Measurements from ENCODE around the gene RTN4IP1.
"Not testable (repeated sequence)": the region's sequence is repeated elsewhere in the genome, so short reads cannot be mapped to it uniquely, and the experiment has no call there.

Gene RTN4IP1

DNA sequence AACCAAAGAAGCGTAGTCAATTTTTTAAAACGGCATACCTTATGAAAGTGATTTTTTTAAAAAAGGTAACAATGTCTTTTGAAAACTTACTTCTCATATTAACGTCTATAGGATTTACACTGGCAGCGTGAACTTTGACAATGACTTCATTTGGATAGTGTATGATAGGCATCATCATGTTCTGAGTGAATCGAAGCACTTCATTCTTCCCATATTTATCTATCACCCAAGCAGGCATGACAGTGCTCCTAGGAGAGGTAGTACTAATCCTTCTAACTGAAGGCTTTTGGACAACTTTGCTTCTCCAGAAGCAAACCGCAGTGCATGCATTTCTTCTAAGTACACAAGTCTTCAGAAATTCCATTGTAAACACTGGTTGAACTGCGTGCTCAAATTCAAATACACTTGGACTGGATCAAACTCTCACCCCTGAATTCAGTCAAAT, 618 bp downstream of the RTN4IP1 start:
- no peak for FAIRE-seq

DNA sequence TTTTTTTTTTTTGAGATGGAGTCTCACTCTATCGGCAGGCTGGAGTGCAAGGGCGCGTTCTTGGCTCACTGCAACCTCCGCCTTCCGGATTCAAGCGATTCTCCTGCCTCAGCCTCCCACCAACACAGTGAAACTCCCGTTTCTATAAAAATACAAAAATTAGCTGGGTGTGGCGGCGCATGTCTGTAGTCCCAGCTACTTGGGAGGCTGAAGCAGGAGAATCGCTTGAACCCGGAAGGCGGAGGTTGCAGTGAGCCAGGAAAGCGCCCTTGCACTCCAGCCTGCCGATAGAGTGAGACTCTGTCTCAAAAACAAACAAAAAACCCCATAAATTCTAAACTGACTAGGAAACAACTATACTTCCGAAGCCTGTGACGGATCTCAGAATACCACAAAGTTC, 1.5 kb downstream of the RTN4IP1 start:
- FAIRE-seq; DNase-seq (ENCODE audit: low spot score): not testable (repeated sequence)

More for the DNA sequence above, 618 bp downstream of the RTN4IP1 start:
- no peak for DNase-seq (ENCODE audit: low spot score)

DNA sequence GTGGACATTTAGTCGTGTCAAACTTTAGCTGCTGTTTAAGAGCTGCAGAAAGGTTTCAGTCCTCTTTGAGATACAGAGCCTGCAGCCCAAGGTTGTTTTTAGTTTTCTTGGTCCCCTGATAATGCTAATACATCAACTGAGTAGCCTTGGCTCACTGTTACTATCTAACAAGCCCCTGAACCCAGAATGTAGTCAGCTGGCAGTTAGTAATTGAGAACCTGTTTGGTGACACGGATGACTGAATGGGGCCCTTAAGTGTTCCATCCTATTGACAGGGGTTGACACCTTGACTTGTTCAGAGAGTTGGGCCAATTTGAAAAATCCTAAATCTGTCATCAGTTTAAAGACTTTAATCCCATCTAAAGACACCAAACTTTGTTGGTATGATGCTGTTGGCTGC, 2.8 kb downstream of the RTN4IP1 start:
- DNase-seq (ENCODE audit: low spot score) = no peak

DNA sequence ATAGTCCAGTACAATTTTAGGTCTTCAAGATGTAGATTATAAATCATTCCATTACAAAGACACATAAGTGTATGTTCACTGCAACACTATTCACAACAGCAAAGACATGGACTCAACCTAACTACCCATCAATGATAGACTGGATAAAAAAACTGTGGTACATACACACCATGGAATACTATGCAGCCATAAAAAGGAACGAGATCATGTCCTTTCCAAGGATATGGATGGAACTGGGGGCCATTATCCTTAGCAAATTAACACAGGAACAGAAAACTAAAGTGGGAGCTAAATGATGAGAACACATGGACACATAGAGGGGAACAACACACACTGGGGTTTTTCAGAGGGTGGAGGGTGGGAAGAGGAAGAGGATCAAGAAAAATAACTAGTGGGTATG, 6.3 kb downstream of the RTN4IP1 start:
- FAIRE-seq (no peak), DNase-seq (ENCODE audit: low spot score) (no peak)

More for the DNA sequence above, 2.8 kb downstream of the RTN4IP1 start:
- no peak for FAIRE-seq

GRCh38 chr6:106622412-106622811, 6.9 kb downstream of the RTN4IP1 start:
- no peak for FAIRE-seq
- no peak for DNase-seq (ENCODE audit: low spot score)

DNA sequence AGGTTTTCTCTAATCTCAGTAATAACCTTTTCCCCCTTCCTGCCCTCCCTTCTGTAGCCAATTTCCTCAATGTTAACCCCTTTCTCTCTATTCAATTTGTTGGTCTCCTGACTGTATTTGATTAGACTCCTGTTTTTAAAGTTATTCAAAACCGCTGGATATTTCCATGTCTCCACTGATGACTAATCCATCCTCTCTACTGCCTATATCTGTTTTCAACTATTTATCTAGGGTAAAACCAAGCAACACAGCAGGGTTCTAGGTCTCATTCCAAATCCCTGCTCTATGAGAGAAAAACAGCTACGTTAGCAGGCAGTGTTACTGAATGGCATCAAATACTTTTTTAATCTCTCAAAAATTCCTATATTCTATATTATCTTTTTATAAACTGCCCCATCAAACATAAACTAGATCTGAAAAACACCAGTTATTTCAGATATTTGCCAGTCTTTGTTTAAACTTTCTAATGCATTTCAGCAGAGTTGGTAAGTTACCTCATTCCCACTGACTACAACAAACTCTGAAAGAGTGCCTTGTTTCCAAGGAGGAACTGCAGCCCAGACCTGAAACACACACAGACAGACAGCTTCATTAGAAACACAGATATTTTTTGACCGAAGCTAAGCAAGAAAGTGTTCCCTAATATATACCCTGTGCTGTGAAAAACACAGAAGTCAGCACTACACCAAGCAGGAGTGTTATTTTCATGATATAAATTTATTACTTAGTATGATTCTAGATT, 8.2 kb downstream of the RTN4IP1 start:
- FAIRE-seq = no peak

GRCh38 chr6:106619223-106619622, 10.1 kb downstream of the RTN4IP1 start:
- no peak for FAIRE-seq
- no peak for DNase-seq (ENCODE audit: low spot score)

More for the DNA sequence above, 8.2 kb downstream of the RTN4IP1 start:
- DNase-seq (ENCODE audit: low spot score) = no peak

DNA sequence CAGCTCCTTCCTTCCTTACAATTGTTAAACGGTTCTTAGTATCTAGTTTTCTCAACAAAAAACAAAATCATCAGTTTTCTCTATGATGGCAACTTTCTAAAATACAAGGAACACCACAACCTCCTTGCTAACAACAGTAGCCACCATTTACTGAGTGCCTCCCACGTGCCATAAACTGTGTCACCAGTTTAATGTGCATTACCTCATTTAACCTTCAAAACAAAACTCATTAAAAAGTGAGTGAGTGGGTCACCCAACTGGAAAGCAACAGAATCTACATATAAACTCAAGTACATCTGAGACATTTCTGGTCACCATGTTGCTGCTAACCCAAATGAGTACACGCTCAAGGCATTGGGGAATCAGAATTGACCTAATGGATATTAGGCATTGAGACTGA, 11.0 kb downstream of the RTN4IP1 start:
- DNase-seq (ENCODE audit: low spot score) (no peak), FAIRE-seq (no peak)

DNA sequence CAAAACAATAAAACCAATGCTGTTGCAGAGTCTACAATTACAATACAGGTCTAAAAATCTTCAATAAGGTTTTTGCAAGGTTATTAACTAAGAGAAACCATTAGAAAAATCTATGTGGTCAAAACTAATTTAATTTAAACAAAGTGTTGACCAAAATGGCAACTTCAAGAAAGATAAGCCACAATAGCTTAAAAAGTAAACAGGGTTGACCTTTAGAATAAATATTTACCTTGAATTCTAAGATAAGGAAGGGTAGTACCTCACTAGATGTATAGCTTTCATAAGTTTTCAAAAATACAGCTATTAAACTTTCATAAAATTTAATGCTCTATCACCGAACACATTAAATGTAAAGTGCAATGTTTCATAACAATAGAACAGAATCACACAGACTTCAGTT, 11.4 kb downstream of the RTN4IP1 start:
- DNase-seq (ENCODE audit: low spot score) (no peak), FAIRE-seq (no peak)

DNA sequence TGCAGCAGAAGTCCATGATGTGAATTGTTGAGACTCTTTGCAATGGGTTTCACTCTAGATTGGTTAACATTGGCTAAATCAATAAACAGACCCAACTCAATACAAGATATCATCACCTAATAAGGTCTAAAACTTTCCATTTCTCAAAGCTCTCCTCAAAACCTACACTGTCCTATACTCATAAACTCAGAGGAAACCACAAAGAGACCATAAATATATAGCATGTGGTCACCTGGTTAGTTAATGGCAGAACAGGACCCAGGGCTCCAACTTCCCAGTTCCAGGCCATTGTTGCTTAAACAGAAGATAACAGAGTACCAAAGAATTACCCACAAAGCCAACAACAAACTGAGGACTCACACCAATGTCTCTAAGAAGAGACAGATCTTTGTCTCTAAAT, 12.0 kb downstream of the RTN4IP1 start:
- DNase-seq (ENCODE audit: low spot score) (no peak), FAIRE-seq (no peak)

- DNase-seq (ENCODE audit: low spot score) (no peak), FAIRE-seq (no peak)
Measured at GRCh38 chr6:106614592-106615257, 14.6 kb downstream of the RTN4IP1 start.

- FAIRE-seq = no peak
- no peak for DNase-seq (ENCODE audit: low spot score)
Measured at GRCh38 chr6:106614166-106614565, 15.1 kb downstream of the RTN4IP1 start.

- FAIRE-seq = no peak
Measured at GRCh38 chr6:106613590-106613989, 15.7 kb downstream of the RTN4IP1 start.

GRCh38 chr6:106612671-106613416, 16.5 kb downstream of the RTN4IP1 start:
- FAIRE-seq (no peak), DNase-seq (ENCODE audit: low spot score) (no peak)

More at GRCh38 chr6:106613590-106613989, 15.7 kb downstream of the RTN4IP1 start:
- DNase-seq (ENCODE audit: low spot score) = no peak

DNA sequence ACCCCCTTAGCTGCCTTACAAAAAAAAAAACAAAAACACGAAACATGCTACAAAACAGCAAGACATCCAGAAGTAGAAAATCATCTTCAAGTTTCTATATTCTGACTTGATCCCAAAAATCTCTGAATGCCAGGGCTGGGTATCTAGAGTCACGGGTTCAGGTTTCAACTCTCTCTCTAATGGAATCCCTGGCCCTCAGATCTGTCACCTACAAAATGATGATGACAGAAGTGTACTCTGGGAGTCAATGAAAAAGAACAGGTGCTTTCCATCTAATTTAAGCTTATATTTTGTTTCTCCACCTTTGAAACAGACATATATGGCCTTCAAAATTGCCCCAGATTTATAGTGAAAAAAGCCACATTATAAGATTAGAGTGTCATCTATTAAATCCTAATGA, 18.3 kb downstream of the RTN4IP1 start:
- DNase-seq (ENCODE audit: low spot score) = no peak
- FAIRE-seq = no peak

- no peak for FAIRE-seq
- peak; percentile 4 for DNase-seq (ENCODE audit: low spot score)
Measured at GRCh38 chr6:106609699-106610098, 19.6 kb downstream of the RTN4IP1 start.

- DNase-seq (ENCODE audit: low spot score) = peak; percentile 17
- FAIRE-seq = no peak
Measured at GRCh38 chr6:106608080-106608668, 21.1 kb downstream of the RTN4IP1 start.

- no peak for DNase-seq (ENCODE audit: low spot score)
- FAIRE-seq = no peak
Measured at GRCh38 chr6:106600329-106600728, 29.0 kb downstream of the RTN4IP1 start.

DNA sequence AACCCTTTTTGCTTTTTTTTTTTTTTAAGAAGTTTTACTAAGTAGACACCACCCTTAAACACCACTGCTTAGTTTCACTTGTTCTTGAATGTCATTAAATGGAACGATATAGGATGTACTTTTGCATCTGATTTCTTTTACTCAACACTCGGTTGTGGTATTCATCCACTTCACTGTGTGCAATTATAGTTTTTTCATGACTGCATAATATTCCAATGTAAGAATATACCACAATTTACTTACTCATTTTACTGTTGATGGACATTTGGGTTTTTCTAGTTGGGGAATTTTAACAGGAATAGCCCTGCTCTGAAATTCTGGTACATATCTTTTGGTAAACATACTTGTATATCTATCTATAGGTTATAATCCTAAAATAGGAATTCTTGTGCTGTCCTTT, 29.9 kb downstream of the RTN4IP1 start:
- no peak for FAIRE-seq
- no peak for DNase-seq (ENCODE audit: low spot score)

GRCh38 chr6:106591111-106591825, 38.0 kb downstream of the RTN4IP1 start:
- FAIRE-seq = no peak
- no peak for DNase-seq (ENCODE audit: low spot score)

GRCh38 chr6:106588937-106589336, 40.4 kb downstream of the RTN4IP1 start:
- not testable (repeated sequence) for FAIRE-seq; DNase-seq (ENCODE audit: low spot score)
